Measurements from ENCODE around the gene VPS29. TPM values are rescaled to one million over a fixed set of nuclear protein-coding genes. Genes with fewer than 3 reads are reported as not detected.
A peak's percentile ranks its signal among the peaks of the same experiment; 100 is the strongest.
"Not testable (repeated sequence)": the region's sequence is repeated elsewhere in the genome, so short reads cannot be mapped to it uniquely, and the experiment has no call there.

The VPS29 gene
- polyA plus RNA-seq (2014; cell fraction: cytosol; rRNA removed) = 88.4 and 108 TPM in 2 replicates
- 138 and 199 TPM in 2 replicates for polyA plus RNA-seq (2014; cell fraction: nucleus; rRNA removed)

GRCh38 chr12:110501752-110502738, at the start of gene VPS29, which contains the start of gene RAD9B:
TSS of gene VPS29 (minus strand) at chr12:110502111. CDS start at chr12:110502051, 60 bp downstream.
TSS of gene RAD9B (plus strand) at chr12:110502331. CDS start at chr12:110502338, 7 bp downstream.
- DNase-seq (ENCODE audit: low spot score) = peak; percentile 98

- DNase-seq (ENCODE audit: low spot score) = no peak
Measured at GRCh38 chr12:110550981-110551380, 49.1 kb upstream of the VPS29 start.

- DNase-seq (ENCODE audit: low spot score) = no peak
Measured at GRCh38 chr12:110549716-110550115, 47.8 kb upstream of the VPS29 start.

GRCh38 chr12:110548678-110549077, 46.8 kb upstream of the VPS29 start:
- DNase-seq (ENCODE audit: low spot score) = no peak

GRCh38 chr12:110547090-110547489, 45.2 kb upstream of the VPS29 start:
- DNase-seq (ENCODE audit: low spot score) = no peak

GRCh38 chr12:110546339-110546738, 44.4 kb upstream of the VPS29 start:
- DNase-seq (ENCODE audit: low spot score) = no peak

GRCh38 chr12:110545812-110546211, 43.9 kb upstream of the VPS29 start:
- DNase-seq (ENCODE audit: low spot score) = no peak

GRCh38 chr12:110545259-110545658, 43.3 kb upstream of the VPS29 start:
- not testable (repeated sequence) for DNase-seq (ENCODE audit: low spot score)

GRCh38 chr12:110543965-110544364, 42.1 kb upstream of the VPS29 start:
- no peak for DNase-seq (ENCODE audit: low spot score)

- DNase-seq (ENCODE audit: low spot score) = no peak
Measured at GRCh38 chr12:110543252-110543959, 41.5 kb upstream of the VPS29 start.

- no peak for DNase-seq (ENCODE audit: low spot score)
Measured at GRCh38 chr12:110540048-110540447, 38.1 kb upstream of the VPS29 start.

- DNase-seq (ENCODE audit: low spot score) = no peak
Measured at GRCh38 chr12:110538869-110539622, 37.1 kb upstream of the VPS29 start.

- no peak for DNase-seq (ENCODE audit: low spot score)
Measured at GRCh38 chr12:110537605-110538409, 35.9 kb upstream of the VPS29 start.

- no peak for DNase-seq (ENCODE audit: low spot score)
Measured at GRCh38 chr12:110536834-110537604, 35.1 kb upstream of the VPS29 start.

GRCh38 chr12:110534811-110535210, 32.9 kb upstream of the VPS29 start:
- DNase-seq (ENCODE audit: low spot score) = no peak

GRCh38 chr12:110533607-110534006, 31.7 kb upstream of the VPS29 start:
- DNase-seq (ENCODE audit: low spot score) = no peak

GRCh38 chr12:110532644-110533043, 30.7 kb upstream of the VPS29 start:
- DNase-seq (ENCODE audit: low spot score) = no peak

- DNase-seq (ENCODE audit: low spot score) = no peak
Measured at GRCh38 chr12:110531741-110532333, 29.9 kb upstream of the VPS29 start.

- no peak for DNase-seq (ENCODE audit: low spot score)
Measured at GRCh38 chr12:110530511-110530910, 28.6 kb upstream of the VPS29 start.
